Right hindlimb (tissue), 1 donor: Measurements from ENCODE around the gene LMF1.
A peak's percentile ranks its signal among the peaks of the same experiment; 100 is the strongest.
"Not testable (repeated sequence)": the region's sequence is repeated elsewhere in the genome, so short reads cannot be mapped to it uniquely, and the experiment has no call there.

Source experiments
- DNase-seq: peaks from one replicate; pipeline ENCODE4 v3.0.0-alpha.2; 2018

Gene LMF1

DNA sequence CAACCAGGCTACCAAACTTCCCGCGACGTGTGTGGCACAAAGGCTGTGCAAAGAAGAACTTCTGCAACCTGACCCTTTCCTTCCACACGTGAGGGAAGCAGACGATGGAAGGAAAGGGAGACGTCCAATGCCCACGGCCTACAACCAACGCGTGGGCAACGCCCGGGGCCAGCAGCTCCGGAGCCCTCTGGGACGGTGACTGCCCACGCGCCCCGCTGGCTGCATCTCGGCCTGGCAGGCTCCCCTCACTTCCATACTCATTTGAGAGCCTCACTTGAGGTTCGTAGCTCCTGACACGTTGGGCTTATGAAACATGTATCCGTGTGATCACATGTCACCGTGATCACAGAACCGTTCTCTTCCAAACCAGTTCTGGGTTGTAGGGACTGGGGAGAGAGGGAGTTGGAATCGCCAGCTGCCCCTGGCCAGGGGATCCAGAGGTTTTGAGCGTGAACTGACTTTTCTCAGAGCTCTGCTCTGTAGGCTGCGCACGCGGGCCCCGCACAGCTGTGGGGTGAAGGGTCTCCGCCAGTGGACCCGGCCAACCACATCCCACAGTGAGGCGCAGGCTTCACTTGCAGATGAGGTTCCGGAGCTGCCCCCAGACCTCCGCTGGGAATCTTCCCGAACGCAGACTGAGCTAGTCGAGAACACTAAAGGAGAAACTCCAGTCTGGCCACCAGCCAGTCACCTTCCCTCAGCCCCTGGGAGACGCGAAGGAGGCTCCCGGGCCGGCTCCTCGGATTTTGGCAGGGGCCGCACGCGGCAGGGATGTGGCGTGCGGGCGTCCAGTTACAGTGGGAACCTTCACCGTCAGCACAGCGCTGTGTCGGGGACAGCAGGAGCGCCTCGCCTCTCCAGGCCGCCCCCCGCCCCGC, 1.0 kb downstream of the LMF1 start:
- peak; percentile 80 for DNase-seq

DNA sequence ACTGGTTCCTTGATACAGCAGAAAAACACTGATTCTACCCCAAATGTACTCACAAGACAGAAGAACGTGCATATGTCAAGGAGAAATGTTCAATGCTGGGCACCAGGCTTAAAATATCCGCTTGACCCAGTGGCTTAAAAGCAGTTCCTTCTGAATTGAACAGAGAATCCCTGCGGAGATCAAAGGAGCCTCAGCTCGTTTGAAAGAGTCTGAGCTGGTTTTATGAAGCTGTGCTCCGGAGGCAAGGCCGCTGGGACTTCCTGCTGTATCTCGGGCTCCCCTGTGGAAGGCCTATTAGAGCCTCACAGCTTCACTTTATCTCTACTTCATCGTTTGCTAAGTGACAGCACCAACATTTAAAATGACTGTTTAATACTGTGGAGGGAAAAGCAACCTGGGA, 2.2 kb downstream of the LMF1 start:
- no peak for DNase-seq

DNA sequence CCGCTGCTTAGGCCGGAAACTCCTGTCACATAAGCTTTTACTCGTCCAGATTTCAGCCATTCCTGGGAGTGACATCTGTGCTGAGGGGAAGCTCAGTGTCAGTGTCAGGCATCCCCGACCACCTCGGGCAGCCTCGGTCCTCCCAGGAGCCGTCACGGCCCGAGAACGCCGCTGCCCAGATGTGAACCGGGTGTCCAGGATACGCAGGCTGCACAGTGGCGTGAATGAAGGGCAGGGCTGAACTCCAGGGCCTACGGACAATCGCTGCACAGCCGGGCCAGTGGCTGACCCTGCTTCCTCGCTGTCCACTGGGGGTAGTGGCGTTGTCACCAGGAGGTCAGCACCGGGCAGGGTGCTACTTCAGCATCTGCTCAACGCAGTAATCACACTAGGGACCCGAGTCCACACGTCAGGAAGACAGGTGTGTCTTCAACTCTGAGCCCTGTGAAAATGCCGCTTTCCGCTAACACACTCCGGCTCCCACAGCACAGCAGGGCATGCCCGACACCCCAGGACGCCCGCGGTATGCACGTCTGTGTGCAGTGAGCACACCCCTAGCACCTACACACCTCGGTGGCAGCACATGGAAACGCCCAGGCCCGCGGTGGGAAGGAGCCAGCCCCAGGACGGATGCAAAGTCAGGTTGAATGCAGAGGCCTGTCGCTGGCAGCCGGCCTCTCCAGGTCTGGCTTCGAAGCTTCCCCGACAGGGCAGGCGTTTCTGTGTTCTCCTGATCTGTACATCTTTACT, 3.1 kb downstream of the LMF1 start:
- DNase-seq = no peak

DNA sequence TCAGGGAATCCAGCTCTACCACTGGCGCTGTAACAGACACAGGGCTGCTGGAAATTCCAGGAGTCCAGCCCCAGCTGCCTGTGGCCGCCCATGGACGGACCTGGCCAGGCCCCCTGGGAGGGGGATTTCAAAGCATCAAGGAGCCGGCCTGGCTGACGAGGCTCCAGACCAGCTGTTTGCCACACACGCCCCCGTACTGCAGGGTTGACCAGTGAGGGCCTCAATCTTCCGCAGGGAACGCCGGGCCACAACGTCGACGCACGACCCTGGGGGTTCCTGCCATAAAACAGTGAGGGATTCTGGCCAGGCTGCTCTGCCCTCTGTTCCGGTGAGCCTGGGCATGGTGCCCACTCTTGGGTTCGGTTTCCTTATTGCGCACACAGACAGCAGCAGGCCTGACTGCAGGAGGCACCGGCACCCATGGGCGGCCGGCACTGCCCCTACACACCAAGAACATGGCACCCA, 3.7 kb downstream of the LMF1 start:
- no peak for DNase-seq

DNA sequence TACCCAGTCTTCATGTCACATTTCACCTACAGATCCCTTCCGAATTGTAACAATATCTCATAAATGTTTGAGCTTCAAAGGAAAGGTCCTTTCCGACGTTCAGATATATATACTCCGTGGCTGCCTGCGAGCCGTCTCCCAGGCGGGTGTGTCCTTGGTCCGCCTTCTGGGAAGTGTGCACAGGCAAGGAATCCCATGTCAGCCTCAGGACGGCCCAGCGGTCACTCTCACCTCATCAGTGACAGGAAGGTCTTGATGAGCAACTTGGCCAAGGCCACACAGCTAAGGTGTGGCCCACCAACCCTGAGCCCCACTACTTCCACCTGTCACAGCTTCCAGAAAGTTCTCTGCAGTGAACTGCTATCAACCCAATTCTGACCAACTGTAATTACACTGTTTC, 4.3 kb downstream of the LMF1 start:
- DNase-seq = no peak

DNA sequence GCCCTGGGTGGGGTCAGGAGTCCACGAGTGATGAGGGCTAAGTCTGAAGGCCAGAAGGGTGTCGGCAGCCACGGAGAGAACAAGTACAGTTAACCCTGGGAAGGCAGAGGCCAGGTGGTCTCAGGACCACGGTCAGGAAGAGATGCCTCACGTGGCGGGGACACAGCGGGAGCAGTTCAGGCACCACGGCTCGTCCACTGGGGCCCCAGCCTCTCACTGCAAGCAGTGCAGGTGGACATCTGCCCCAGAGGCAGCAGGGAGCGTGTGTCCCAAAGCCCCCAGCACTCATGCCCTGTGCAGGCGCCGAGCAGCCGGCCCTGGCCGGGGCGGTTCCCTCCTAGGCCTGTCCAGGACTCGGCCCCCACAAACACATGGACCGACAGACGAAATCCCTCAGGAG, 4.7 kb downstream of the LMF1 start:
- no peak for DNase-seq

DNA sequence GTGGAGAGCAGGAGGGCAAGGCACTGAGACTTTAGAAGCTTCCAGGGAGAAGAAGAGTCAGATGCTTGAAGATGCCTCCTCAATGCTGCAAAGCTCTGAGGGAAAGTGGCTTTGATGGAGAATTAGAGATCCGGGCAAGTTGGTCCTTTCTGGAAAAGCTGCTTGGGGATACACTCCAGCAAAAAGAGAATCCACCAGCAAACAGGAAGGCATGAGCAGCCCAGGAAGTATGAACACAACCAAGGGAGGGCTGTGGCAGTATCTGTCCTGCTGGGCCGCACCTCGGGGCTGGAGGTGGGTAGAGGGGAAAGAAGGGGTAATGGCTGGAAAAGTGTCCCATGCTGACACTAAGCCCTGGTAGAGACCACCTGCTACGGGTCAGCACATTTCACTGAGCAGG, 5.3 kb downstream of the LMF1 start:
- DNase-seq = peak; percentile 9

DNA sequence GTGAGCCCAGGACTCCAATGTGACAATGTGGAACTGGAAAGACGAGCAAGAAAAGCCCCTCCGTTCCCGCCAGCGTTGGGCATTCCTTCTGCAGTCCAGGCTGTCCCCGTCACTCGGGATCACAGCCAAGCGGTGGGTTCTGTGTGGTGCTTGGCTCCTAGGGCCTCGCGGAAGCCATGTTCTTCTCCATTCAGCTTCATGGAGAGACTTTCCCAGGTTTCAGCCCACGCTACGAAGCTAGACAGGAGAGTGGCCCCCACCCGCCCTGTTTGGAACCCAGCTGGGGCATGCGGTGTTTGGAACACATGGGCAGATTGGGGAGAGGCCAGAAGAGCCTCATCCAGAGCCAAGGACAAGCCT, 5.8 kb downstream of the LMF1 start:
- no peak for DNase-seq

DNA sequence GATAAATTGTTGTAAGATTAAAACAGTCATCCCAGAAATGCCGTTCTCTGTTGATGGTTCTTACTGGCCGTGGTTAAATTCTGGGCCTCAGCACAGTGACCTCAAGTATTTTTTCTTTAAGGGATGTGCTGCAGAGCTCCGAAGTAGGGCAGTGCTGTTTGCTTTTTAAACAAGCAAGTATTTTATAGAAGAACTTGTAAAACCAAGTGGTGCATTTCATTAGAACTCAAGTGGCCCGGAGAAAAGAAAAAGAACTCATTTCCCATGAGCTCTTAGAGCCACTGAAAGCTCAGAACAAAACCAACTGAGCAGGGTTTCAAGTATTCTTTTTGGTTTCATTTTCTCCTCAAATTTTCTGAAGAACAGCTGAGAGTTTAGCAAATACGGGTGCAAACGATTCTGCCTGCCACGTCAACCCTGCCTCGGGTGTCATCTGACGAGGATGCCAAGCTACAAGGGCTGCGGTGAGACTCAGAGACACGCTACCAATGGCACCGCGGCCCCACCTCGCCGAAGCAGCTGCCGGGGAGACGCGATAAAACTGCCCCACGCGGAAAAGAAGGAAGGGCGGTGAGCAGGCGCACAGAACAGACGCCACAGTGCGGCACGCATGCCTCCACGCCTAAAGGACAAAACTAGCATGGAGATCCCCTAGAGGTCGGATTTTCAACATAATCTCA, 6.3 kb downstream of the LMF1 start:
- peak; percentile 41 for DNase-seq

DNA sequence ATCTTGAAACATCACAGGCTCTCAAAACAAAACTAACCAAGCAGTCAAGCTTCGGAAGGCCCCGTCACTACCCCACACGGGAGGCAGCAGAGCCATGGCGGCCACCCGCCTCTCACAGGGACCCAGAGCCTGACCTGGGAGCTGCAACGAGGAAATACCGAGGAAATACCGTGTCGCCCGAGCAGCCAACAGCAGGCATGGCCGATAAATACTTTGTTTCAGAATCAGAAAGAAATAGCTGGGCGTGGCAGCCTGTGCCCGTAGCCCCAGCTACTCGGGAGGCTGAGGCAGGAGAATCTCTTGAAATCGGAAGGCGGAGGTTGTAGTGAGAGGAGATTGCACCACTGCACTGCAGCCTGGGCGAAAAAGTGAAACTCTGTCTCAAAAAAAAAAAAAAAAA, 6.9 kb downstream of the LMF1 start:
- DNase-seq = no peak

DNA sequence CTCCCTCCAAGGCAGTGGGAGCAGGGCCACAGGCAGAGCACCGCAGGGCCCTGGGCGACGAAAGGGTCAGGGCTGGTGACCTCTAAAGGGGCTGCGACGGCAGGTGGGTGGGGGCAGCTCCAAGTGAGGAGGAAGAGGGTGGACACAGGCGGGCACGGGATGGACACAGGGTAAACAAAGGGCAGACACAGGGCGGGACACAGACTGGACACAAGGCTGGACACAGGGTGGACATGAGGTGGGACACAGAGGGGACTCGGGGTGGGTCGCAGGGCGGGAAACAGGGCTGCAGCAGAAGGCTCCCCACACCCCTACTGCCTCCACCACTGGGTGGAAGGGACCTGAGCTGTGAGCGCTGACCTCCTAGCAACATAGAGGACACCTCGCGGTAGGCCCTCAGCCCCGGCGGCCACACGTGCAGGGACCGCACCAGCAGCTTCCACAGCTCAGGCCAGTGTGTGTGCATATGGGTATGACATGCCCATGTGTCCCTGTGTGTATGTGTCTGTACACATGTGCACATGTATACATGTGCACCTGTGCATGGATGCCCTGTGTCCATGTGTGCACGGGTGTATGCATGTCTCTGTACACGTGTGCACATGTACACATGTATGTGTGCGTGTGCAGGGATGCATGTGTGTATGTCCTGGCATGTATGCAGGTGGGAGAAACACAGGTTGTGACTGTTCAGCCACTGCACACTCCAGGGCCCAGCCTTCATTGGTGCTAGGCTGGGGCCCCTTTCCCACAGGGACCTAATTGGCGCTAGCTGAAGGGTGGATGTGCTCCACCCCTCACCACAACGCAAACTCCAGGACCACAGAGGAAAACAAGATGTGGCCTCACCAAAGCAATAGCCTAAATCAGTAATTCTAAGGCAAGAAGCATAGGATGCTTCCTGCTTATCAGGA, 7.6 kb downstream of the LMF1 start:
- no peak for DNase-seq

DNA sequence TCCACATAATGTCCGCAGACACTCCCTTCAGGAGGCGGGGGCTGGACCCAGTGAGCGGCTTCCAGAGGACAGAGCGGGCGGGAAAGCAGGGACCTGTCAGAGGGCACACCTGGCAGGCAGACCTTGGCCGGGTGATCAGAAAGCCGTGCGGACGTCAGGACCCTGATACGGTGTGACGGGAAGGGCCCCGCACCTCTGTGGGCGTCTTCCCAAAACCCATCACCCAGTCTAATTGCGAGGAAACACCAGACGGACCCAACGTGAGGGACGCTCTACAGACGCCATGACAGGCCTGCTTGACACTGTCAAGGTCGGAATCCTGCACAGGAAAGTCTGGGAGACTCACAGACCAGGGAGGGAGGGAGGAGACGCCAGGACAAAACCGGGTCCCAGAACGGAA, 8.4 kb downstream of the LMF1 start:
- DNase-seq = no peak

DNA sequence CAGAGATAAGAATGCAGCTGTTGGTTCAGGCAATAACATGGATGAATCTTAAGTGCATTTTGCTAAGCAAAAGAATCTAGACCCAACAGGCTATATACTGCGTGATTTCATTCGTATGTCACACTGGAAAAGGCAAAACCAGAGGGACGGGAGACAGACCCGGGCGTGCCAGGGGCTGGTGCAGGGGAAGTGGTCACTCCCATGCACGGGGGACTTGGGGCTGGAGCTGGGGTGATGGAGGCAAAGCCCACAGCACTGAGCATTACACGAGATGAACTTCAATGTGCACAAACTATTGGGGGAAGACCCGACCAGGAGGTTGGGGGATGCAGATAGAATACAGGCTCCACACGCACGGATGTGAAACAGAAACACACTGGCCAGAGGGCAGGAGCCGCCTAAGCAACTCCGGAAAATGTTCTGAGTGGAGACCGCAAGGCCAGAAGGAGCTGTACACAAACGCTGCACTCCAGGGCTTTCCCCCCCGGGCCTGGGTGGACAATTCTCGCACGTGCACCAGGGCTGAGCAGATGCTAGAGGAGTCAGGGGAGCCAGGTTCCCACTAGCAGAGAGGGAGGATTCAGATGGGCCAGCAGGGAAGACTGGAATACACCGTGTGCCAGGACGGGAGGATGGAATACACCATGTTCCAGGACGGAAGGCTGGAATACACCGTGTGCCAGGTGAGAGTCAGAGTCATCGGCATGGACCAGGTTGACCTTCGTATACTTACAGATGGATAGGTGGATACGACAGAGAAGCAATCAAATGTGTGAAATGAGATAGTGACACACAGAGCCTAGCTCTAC, 11.3 kb downstream of the LMF1 start:
- no peak for DNase-seq

DNA sequence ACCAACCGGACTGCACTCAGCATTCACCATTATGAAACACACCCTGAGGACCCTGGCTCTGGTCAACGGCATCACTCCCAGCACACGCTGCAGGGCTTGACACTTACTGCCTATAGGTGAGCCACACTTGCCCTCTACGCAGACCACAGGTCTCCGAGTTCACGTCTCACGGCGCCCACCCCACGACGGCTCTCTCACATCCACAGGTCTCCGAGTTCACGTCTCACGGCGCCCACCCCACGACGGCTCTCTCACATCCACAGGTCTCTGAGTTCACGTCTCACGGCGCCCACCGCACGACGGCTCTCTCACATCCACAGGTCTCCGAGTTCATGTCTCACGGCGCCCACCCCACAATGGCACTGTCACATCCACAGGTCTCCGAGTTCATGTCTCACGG, 15.0 kb downstream of the LMF1 start:
- not testable (repeated sequence) for DNase-seq

DNA sequence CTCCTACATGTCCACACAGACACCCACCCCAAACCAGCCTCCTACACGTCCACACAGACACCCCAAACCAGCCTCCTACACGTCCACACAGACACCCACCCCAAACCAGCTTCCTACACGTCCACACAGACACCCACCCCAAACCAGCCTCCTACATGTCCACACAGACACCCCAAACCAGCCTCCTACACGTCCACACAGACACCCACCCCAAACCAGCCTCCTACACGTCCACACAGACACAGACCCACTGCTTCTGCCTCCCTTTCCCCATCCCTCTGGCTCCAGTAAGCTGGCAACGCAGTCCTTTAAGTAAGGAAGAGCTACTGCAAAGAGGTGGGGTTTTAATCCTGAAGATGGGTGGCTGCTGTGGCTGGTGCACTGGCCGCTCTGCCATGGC, 17.0 kb downstream of the LMF1 start:
- DNase-seq = not testable (repeated sequence)

DNA sequence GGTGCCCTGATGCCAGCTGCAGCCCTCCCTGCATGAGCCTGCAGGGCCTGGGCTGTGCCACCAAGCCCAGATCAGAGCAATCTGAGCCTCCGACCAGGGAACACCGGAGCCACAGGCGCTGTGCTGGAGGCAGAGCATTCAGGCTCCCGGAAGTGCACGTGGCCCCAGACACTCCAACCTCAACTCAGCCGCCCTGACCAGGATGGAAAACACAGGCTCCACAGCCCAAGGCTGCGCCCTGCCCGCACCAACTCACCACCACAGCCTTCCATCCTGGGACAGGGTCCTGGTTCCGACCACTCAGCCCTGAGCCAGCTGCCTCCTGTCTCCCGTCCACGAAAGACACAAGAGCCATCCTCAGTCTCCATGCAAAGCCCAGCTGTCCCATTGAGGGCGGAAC, 18.5 kb downstream of the LMF1 start:
- DNase-seq = no peak

DNA sequence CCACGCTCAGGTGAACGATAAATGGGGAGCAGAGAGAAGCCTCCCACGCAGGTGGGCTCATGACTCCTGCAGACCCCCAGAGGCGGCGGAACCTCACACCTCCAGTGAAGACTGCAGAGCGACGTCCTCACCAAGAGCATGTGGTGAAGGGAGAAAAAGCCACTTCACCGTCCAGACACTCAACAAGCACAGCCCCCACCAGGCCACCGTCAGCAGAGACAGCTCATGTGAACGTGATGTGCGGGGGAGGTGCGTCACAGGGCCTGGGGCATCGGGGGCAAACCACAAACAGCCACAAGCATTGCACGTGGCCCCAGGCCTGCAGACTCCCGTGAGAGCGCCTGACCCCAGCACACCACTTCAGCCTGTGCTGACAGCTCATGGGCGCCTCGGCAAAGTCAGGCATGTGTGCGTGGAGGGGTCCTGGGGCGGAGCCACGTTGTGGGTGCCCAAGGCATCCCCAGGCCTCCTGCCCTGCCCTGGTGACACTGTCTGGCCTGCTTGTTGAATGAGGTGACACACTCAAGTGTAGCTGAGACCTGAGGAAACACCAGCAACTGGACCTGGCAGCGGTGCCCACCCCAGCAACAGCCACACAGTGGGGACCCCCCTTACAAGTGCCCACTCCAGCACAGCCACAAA, 19.0 kb downstream of the LMF1 start:
- DNase-seq = no peak

DNA sequence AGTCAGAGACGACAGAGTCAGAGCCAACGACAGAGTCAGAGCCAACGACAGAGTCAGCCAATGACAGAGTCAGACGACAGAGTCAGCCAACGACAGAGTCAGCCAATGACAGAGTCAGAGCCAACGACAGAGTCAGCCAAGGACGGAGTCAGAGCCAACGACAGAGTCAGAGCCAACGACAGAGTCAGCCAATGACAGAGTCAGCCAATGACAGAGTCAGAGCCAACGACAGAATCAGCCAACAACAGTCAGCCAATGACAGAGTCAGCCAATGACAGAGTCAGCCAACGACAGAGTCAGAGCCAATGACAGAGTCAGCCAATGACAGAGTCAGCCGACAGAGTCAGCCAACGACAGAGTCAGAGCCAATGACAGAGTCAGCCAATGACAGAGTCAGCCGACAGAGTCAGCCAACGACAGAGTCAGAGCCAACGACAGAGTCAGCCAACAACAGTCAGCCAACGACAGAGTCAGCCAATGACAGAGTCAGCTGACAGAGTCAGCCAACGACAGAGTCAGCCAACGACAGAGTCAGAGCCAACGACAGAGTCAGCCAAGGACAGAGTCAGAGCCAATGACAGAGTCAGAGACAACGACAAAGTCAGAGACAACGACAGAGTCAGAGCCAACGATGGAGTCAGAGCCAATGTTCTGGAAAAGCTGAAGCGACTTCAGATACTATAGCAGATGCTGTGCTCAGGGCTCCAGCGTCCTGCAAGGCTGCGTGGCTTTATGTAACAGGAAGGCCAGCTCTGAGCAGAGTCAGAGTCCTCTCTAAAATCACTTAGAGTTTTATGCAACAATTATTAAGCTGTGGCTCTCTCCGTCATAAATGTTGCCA, 19.8 kb downstream of the LMF1 start:
- not testable (repeated sequence) for DNase-seq

DNA sequence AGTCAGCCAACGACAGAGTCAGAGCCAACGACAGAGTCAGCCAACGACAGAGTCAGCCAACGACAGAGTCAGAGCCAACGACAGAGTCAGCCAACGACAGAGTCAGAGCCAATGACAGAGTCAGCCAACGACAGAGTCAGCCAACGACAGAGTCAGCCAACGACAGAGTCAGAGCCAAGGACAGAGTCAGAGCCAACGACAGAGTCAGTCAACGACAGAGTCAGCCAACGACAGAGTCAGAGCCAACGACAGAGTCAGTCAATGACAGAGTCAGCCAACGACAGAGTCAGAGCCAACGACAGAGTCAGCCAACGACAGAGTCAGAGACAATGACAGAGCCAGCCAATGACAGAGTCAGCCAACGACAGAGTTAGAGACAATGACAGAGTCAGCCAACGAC, 22.0 kb downstream of the LMF1 start:
- not testable (repeated sequence) for DNase-seq

DNA sequence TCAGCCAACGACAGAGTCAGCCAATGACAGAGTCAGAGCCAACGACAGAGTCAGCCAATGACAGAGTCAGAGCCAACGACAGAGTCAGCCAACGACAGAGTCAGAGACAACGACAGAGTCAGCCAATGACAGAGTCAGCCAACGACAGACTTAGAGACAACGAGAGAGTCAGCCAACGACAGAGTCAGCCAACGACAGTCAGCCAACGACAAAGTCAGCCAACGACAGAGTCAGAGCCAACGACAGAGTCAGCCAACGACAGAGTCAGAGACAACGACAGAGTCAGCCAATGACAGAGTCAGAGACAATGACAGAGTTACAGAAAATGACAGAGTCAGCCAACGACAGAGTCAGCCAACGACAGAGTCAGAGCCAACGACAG, 22.9 kb downstream of the LMF1 start:
- not testable (repeated sequence) for DNase-seq
